Kidney (tissue), 14 donors: ENCODE results near the gene ERFE. TPM values are rescaled to one million over a fixed set of nuclear protein-coding genes. Genes with fewer than 3 reads are reported as not detected.
"Not testable (repeated sequence)": the region's sequence is repeated elsewhere in the genome, so short reads cannot be mapped to it uniquely, and the experiment has no call there.

ENCODE experiments used
- DNase-seq, 5 donors: peaks; one replicate each; pipeline ENCODE4 v3.0.0-alpha.2; 2013 to 2020
- FAIRE-seq: peaks from 2 replicates; lab custom pipeline; 2012; peaks lifted over from hg19 to GRCh38; lab: Jason Lieb, UNC
- H3K27ac ChIP-seq, 2 donors: one replicate each; pipeline ENCODE4 v1.7.0; 2013; ENCODE audit warnings: low read depth in 2 of 2, low read length in 2 of 2, inconsistent platforms in 1 of 2
- H3K27me3 ChIP-seq: one replicate; pipeline ENCODE4 v1.7.1; 2013; ENCODE audit warnings: low read length, inconsistent platforms; ENCODE audit not compliant: control insufficient read depth, insufficient read depth
- H3K36me3 ChIP-seq, 3 donors: one replicate each; pipeline versions ENCODE4 v1.7.0 to v1.7.1; 2013; ENCODE audit warnings: low read length in 3 of 3, control low read depth in 1 of 3, inconsistent platforms in 1 of 3; ENCODE audit not compliant: insufficient read depth in 3 of 3, control insufficient read depth in 2 of 3
- H3K4me1 ChIP-seq, 3 donors: one replicate each; pipeline versions ENCODE4 v1.7.0 to v1.7.1; 2013; ENCODE audit warnings: low read length in 3 of 3, inconsistent platforms in 1 of 3, low read depth in 1 of 3; ENCODE audit not compliant: control insufficient read depth in 2 of 3, insufficient read depth in 2 of 3
- H3K4me3 ChIP-seq, 3 donors: one replicate each; pipeline versions ENCODE4 v1.7.0 to v1.8.1; 2013; ENCODE audit warnings: low read length in 3 of 3, control low read depth in 1 of 3, inconsistent platforms in 1 of 3
- H3K9ac ChIP-seq, 3 donors: one replicate each; pipeline versions ENCODE4 v1.7.0 to v1.7.1; 2013; ENCODE audit warnings: low read length in 3 of 3, control low read depth in 1 of 3, inconsistent platforms in 1 of 3
- H3K9me3 ChIP-seq, 3 donors: one replicate each; pipeline versions ENCODE4 v1.7.0 to v1.7.1; 2013; ENCODE audit warnings: low read length in 3 of 3, control low read depth in 1 of 3, inconsistent platforms in 1 of 3; ENCODE audit not compliant: control insufficient read depth in 2 of 3, insufficient read depth in 1 of 3
- CTCF ChIP-seq: IDR thresholded peaks from 3 replicates; pipeline ENCODE4 v1.5.1; 2012; ENCODE audit warnings: mild to moderate bottlenecking, moderate library complexity, borderline replicate concordance; ENCODE audit not compliant: insufficient read depth; ENCODE audit errors: extremely low read depth
- intact Hi-C: fragments of 100-400 bp; cut with DNase I; formaldehyde crosslinking; loops from one replicate; pipeline ENCODE4 v1.11.1; 2022
- polyA plus RNA-seq: library from polyadenylated mRNA; stranded (reverse); fragments of 350-450 nt; fragmentation: Illumina TruSeq; extraction: RNeasy Lipid Tissue Mini Kit (QIAGEN cat#74804); gene quantifications from one replicate; pipeline ENCODE4 v1.2.3, GENCODE V29; 2014; ENCODE audit warnings: low read depth, low replicate concordance; ENCODE audit not compliant: insufficient read depth
- total RNA-seq: library from RNA; stranded (reverse); fragmentation: NEBNext Ultra II Directional; extraction: Animal tissue kit (Norgen Biotek cat#: 25700); gene quantifications from one replicate; pipeline ENCODE4 v1.2.1, GENCODE V29; 2021
- donor health status: control.
- donor health status: control.
- donor health status: control.
- donor health status: control.
- donor health status: control.
- donor health status: DM: yes; HTN: yes; CAD: no.
- donor health status: Normal renal cell carcinoma (clear cell type).

Gene ERFE
- total and polyA plus RNA-seq, 2 donors from 2014 or later: 1.6 to 61.4 TPM

- peaks cover 0 to 3% (median 0%) of the 10 kb centered on the region in 3 donors for H3K9me3 ChIP-seq
- no peaks in the 10 kb centered on the region for H3K4me1 ChIP-seq
- H3K4me3 ChIP-seq: no peak overlapping the region
- intact Hi-C loops: no loop called here
- no peaks in the 10 kb centered on the region for H3K36me3 ChIP-seq
- DNase-seq: peak in 2 of 5 donors; percentile 24 to 58
- H3K27me3 ChIP-seq: no peaks in the 10 kb centered on the region
- no peak overlapping the region for H3K27ac ChIP-seq
- FAIRE-seq: no peak
- TF ChIP-seq CTCF: no peak
- H3K9ac ChIP-seq: no peak overlapping the region
Observed at GRCh38 chr2:238114851-238115660, 43.7 kb upstream of the ERFE start.

GRCh38 chr2:238115709-238116108, 43.1 kb upstream of the ERFE start:
- H3K9me3 ChIP-seq, H3K4me3 ChIP-seq, H3K36me3 ChIP-seq, H3K9ac ChIP-seq, H3K27me3 ChIP-seq, FAIRE-seq, H3K27ac ChIP-seq, H3K4me1 ChIP-seq, intact Hi-C loops: not testable (repeated sequence)
- DNase-seq: peak in 1 of 5 donors; percentile 25

GRCh38 chr2:238116298-238117198, 42.2 kb upstream of the ERFE start:
- no peaks in the 10 kb centered on the region for H3K4me1 ChIP-seq
- H3K9ac ChIP-seq: no peak overlapping the region
- intact Hi-C loops: no loop called here
- H3K27ac ChIP-seq: no peak overlapping the region
- DNase-seq (peak in 2 of 5 donors; percentile 29 to 71), FAIRE-seq (no peak)
- peaks cover 0 to 3% (median 0%) of the 10 kb centered on the region in 3 donors for H3K9me3 ChIP-seq
- no peak for TF ChIP-seq CTCF
- no peaks in the 10 kb centered on the region for H3K27me3 ChIP-seq
- H3K36me3 ChIP-seq: no peaks in the 10 kb centered on the region
- no peak overlapping the region for H3K4me3 ChIP-seq
